GM12801 (cell line): ENCODE results near the gene TPRG1L.

Source experiments
- CTCF ChIP-seq: IDR thresholded peaks from one replicate; pipeline ENCODE4 v1.5.1; 2011; ENCODE audit warnings: control low read depth; ENCODE audit not compliant: insufficient read length; ENCODE audit errors: extremely low read depth

Gene TPRG1L

GRCh38 chr1:3671371-3672180, 46.8 kb downstream of the TPRG1L start:
- no peak for TF ChIP-seq CTCF

GRCh38 chr1:3672231-3672970, 47.6 kb downstream of the TPRG1L start:
- TF ChIP-seq CTCF: no peak

- TF ChIP-seq CTCF: no peak
Measured at GRCh38 chr1:3672971-3673361, 48.2 kb downstream of the TPRG1L start.

GRCh38 chr1:3673381-3674099, 48.7 kb downstream of the TPRG1L start:
- TF ChIP-seq CTCF: no peak

GRCh38 chr1:3674100-3675094, 49.6 kb downstream of the TPRG1L start:
- no peak for TF ChIP-seq CTCF

GRCh38 chr1:3675436-3675835, 50.6 kb downstream of the TPRG1L start:
- no peak for TF ChIP-seq CTCF
